NK-92 treated with Interleukin-12 subunit alpha and Interleukin-12 subunit beta, amount 100 ng/mL, for 24 hours (cell line): Measurements from ENCODE around the gene TUBB8.
"Not testable (repeated sequence)": the region's sequence is repeated elsewhere in the genome, so short reads cannot be mapped to it uniquely, and the experiment has no call there.

Experiments used
- DNase-seq: peaks from one replicate; lab custom pipeline; 2025; lab: John Stamatoyannopoulos, UW

The TUBB8 gene

DNA sequence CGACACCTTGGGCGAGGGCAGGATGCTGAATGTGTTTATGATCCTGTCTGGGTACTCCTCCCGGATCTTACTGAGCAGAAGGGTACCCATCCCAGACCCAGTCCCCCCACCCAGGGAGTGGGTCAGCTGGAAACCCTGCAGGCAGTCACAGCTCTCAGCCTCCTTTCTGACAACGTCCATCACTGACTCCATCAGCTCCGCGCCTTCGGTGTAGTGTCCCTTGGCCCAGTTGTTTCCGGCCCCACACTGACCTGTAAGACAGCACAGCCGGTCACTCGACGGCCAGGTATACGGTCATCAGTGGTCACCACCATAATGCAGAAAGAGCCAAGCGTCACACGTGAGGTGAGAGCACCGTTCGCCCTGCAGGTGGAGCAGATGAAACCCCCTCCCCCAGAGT is 1.2 kb downstream of the TUBB8 start:
- not testable (repeated sequence) for DNase-seq

DNA sequence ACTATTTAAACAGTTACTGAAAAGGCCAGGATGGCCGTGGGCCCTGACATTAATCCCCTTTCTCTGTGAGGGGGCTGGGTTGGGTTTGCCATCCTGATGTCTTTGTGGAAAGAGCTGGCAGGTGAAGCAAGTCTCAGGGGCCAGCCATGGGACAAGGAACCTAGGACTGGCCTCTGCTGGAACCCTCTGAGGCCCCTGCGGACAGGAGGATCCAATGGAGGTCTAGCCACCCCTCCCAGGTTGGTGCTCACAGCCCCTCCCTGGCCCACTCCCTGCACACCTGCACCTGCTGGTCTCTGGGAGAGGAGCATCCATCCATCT is 35.8 kb downstream of the TUBB8 start:
- DNase-seq = not testable (repeated sequence)

DNA sequence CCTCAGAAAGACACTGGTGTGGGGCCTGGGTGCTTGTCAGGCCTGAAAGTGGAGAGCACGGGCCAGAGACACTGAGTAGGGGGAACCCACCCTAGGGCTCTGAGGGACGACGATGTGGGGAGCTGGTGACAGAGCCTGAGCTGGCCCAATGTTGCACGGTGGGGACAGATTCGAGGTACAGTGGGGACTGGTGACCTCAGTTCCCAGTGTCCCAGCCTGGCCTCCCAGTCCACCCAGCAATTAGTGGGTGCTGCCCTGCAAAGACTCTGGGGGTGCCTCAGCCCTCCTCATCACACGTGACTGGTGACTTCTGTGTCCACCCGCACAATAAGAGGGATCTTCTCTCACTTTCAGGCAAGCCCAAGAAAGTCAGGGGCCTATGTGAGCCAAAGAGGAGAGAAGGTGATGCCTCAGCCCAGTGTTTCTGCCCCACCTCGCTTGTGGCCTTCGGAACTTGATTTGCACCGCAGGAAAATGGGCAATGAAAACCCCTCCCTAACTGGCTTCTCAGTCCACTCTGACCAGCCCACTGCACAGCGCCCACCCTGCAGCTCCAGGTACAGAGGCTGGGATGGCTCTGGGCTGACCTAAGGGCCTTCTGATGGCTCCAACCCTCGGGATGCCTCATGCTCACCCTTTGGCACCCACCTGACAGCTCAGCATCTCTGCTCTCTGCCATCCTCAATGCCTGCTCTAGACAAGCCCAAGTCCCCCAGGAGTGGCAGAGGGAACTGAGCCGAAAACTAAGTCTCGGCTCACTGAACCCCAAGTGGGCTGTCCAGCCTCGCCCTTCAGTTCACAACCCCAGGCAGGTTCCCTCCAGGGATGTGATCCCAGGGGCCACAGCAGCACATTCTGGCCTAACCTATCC is 36.4 kb downstream of the TUBB8 start:
- not testable (repeated sequence) for DNase-seq

DNA sequence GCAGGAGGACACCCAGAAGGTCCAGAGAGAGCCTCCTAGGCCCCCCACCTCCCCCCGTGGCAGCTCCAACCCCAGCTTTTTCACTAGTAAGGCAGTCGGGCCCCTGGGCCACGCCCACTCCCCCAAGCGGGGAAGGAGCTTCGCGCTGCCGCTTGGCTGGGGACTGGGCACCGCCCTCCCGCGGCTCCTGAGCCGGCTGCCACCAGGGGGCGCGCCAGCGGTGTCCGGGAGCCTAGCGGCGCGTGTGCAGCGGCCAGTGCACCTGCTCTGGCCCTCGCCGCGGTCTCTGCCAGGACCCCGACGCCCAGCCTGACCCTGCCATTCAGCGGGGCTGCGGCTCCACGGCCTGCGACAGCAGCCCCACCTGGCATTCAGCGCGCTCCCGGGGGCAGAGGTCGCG is 37.8 kb downstream of the TUBB8 start:
- not testable (repeated sequence) for DNase-seq

DNA sequence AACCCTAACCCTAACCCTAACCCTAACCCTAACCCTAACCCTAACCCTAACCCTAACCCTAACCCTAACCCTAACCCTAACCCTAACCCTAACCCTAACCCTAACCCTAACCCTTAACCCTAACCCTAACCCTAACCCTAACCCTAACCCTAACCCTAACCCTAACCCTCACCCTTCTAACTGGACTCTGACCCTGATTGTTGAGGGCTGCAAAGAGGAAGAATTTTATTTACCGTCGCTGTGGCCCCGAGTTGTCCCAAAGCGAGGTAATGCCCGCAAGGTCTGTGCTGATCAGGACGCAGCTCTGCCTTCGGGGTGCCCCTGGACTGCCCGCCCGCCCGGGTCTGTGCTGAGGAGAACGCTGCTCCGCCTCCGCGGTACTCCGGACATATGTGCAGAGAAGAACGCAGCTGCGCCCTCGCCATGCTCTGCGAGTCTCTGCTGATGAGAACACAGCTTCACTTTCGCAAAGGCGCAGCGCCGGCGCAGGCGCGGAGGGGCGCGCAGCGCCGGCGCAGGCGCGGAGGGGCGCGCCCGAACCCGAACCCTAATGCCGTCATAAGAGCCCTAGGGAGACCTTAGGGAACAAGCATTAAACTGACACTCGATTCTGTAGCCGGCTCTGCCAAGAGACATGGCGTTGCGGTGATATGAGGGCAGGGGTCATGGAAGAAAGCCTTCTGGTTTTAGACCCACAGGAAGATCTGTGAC is 38.7 kb downstream of the TUBB8 start:
- DNase-seq = not testable (repeated sequence)
